Activated naive CD4-positive, alpha-beta T cell treated with anti-CD3 and anti-CD28 coated beads, Interleukin-2, amount 10 ng/mL, durations not matched to agents 7 days and 5 days (primary cell): ENCODE measurements around the gene FICD.
A peak's percentile ranks its signal among the peaks of the same experiment; 100 is the strongest.

Source experiments
- CTCF ChIA-PET: fragments of 350-600 bp; sonication (Branson Sonifier 250); formaldehyde crosslinking; loops from one replicate; lab custom pipeline; 2021; ENCODE audit warnings: antibody characterized with exemption; lab: Charles Lee
- DNase-seq: peaks from one replicate; pipeline ENCODE4 v3.0.0-alpha.2; 2020
- H3K27ac Mint-ChIP-seq: one replicate; pipeline ENCODE4 v1.8.0; 2021; ENCODE audit warnings: mild to moderate bottlenecking, moderate library complexity, mixed read lengths
- H3K27me3 Mint-ChIP-seq: one replicate; pipeline ENCODE4 v1.8.0; 2021; ENCODE audit warnings: mild to moderate bottlenecking, mixed read lengths
- H3K36me3 Mint-ChIP-seq: one replicate; pipeline ENCODE4 v1.8.0; 2021; ENCODE audit warnings: mixed read lengths
- H3K4me1 Mint-ChIP-seq: one replicate; pipeline ENCODE4 v1.8.0; 2021; ENCODE audit warnings: mixed read lengths
- H3K4me3 Mint-ChIP-seq: one replicate; pipeline ENCODE4 v1.8.0; 2021; ENCODE audit warnings: mild to moderate bottlenecking, moderate library complexity, mixed read lengths
- H3K9me3 Mint-ChIP-seq: one replicate; pipeline ENCODE4 v1.8.0; 2021; ENCODE audit warnings: mixed read lengths

The FICD gene

GRCh38 chr12:108560752-108561719 lies 46.0 kb downstream of the FICD start, which contains the start of gene SART3:
Gene SART3 (minus strand): TSS chr12:108561173. CDS start chr12:108561154, 19 bp downstream.
- H3K4me3 Mint-ChIP-seq, result peak within 1 kb of the TSS; percentile 98
- peak within 1 kb of the TSS; percentile 97 for H3K27ac Mint-ChIP-seq
- H3K36me3 Mint-ChIP-seq, result peaks cover 31% of the 10 kb centered on the region
- no peaks in the 10 kb centered on the region for H3K9me3 Mint-ChIP-seq
- DNase-seq, result peak; percentile 87
- CTCF ChIA-PET, result interaction anchor here (0.9 to 15.3 kb wide), 5 partner anchors 11 to 58 kb away, joined by 3 to 268 read pairs (median 3); no protein-coding TSS in a partner anchor
- no peaks in the 10 kb centered on the region for H3K27me3 Mint-ChIP-seq
- H3K4me1 Mint-ChIP-seq, result peaks cover 65% of the 10 kb centered on the region

DNA sequence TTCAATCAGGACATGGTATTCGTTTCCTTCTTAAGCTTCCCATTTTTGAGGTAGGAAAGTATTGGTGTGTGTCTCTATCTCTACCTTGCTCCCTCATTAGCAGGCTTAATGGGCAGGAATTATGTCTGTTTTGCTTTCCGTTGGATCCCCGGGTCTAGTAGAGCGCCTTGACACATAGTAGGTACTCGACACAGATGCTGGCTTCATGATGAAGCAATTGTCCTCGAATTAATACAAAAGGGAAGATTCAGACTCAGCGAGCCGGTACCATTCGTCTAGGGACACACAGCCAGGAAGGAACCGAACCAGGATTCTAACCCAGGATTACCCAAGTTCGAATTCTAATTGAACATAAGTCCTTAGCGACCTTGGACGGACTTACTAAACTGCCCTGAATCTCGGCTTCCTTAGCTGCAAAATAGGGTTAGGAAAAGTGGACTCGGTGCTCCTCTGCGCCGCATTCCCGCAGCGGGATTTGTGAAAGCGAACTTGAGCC lies 46.8 kb downstream of the FICD start:
- Mint-ChIP-seq H3K4me3 (peak overlapping the region; percentile 98), H3K27me3 (no peaks in the 10 kb centered on the region), H3K4me1 (peaks cover 64% of the 10 kb centered on the region), H3K9me3 (no peaks in the 10 kb centered on the region), H3K27ac (peak overlapping the region; percentile 97), H3K36me3 (peaks cover 33% of the 10 kb centered on the region)
- CTCF ChIA-PET, result interaction anchor here (0.7 to 15.3 kb wide), 7 partner anchors 9 to 389 kb away, joined by 3 to 268 read pairs (median 4); partner anchors contain the start of gene SELPLG
- no peak for DNase-seq

GRCh38 chr12:108562348-108563135 lies 47.5 kb downstream of the FICD start, which contains the start of gene ISCU:
Gene ISCU (plus strand): TSS chr12:108562596. CDS start chr12:108562623, 27 bp downstream.
- Mint-ChIP-seq H3K4me1 (peaks cover 66% of the 10 kb centered on the region), H3K4me3 (peak within 1 kb of the TSS; percentile 98), H3K36me3 (peaks cover 35% of the 10 kb centered on the region), H3K9me3 (no peaks in the 10 kb centered on the region), H3K27ac (peak within 1 kb of the TSS; percentile 97), H3K27me3 (no peaks in the 10 kb centered on the region)
- DNase-seq, result peak; percentile 99
- CTCF ChIA-PET, result interaction anchor here (0.7 to 15.3 kb wide), 8 partner anchors 8 to 388 kb away, joined by 3 to 268 read pairs (median 4); partner anchors contain the start of gene SELPLG

DNA sequence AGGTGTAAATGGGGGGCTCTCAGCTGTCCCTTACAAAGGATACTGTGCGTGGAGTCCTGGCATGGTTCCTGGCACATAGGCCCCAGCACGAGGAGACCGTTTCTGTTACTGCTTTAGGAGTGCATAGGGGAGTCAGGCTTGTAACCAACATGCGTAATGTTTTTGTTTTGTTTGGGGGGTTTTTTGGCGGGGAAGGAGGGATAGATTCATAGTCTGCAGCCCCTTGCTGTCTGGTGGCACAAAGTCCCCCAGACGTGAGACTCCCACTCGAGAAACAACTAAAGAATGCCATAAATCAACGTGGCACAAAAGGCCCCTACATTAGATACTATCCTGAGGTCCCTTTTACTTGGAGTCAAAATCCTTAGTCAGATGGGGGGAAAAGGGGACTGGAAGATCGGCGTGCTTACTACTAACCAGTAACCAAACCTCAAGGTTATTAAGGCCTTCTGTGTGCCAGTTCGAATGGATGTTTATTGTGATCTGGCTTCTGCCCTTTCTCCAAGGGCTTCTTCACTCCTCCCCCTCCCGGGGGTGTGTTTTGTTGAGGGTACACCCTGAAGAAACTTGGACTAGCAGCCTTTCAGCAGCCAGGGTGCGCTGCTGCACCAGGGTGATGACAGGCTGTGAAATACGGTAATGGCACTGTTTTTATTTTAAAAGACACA lies 48.2 kb downstream of the FICD start:
- Mint-ChIP-seq H3K4me1 (peaks cover 69% of the 10 kb centered on the region), H3K27me3 (no peaks in the 10 kb centered on the region), H3K4me3 (peak overlapping the region; percentile 98), H3K9me3 (no peaks in the 10 kb centered on the region), H3K27ac (peak overlapping the region; percentile 97), H3K36me3 (peaks cover 41% of the 10 kb centered on the region)
- CTCF ChIA-PET, result interaction anchor here (0.9 to 15.3 kb wide), 14 partner anchors 10 to 387 kb away, joined by 3 to 268 read pairs (median 5); partner anchors contain the start of gene SELPLG
- DNase-seq, result peak; percentile 92

- Mint-ChIP-seq H3K9me3 (no peaks in the 10 kb centered on the region), H3K4me1 (peaks cover 71% of the 10 kb centered on the region), H3K4me3 (peak overlapping the region; percentile 98), H3K27me3 (no peaks in the 10 kb centered on the region), H3K27ac (peak overlapping the region; percentile 97), H3K36me3 (peaks cover 44% of the 10 kb centered on the region)
- CTCF ChIA-PET, result interaction anchor here (0.9 to 15.3 kb wide), 11 partner anchors 9 to 387 kb away, joined by 3 to 268 read pairs (median 5); no protein-coding TSS in a partner anchor
- no peak for DNase-seq
These were observed 48.7 kb downstream of the FICD start for GRCh38 chr12:108563804-108564151.

DNA sequence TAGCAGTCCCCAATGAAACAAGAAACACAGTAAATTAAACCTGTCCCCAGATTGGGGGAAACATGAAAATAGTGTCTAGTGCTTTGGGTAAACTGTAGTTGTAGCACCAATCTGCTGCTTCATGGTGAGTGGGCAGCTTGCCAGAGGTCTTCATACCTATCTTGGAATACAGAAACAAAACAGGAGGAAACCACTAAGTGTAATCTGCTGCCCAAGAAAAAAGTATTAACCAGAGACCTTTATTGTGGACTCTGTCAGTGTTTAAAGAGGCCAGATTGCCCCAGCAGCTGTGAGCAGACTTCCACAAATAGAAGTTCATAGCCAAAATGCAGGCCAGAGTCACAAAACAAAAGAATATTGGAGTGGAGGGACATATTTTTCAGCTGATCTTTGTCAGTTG lies 49.6 kb downstream of the FICD start:
- H3K36me3 Mint-ChIP-seq, result peaks cover 49% of the 10 kb centered on the region
- CTCF ChIA-PET, result interaction anchor here (0.5 to 15.3 kb wide), 9 partner anchors 54 to 529 kb away, joined by 3 to 268 read pairs (median 5); partner anchors contain the start of gene ALKBH2
- H3K27me3 Mint-ChIP-seq, result no peaks in the 10 kb centered on the region
- H3K4me3 Mint-ChIP-seq, result no peak overlapping the region
- no peak for DNase-seq
- H3K27ac Mint-ChIP-seq, result peak overlapping the region; percentile 15
- no peaks in the 10 kb centered on the region for H3K9me3 Mint-ChIP-seq
- H3K4me1 Mint-ChIP-seq, result peaks cover 71% of the 10 kb centered on the region

DNA sequence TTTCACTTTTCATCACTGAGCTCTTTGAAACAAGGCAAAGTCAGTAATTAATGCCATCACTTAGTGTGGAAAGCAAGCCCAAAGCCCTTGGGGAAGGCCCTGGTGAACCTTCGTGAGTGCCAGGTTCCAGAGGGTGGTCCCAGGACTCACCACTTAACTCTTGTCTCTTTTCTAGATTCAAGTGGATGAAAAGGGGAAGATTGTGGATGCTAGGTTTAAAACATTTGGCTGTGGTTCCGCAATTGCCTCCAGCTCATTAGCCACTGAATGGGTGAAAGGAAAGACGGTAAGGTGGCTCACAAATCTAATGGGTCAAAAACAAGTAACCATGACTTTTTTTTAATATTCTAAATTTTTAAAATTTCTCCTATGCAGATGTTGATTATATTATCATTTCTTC lies 50.1 kb downstream of the FICD start:
- H3K27ac Mint-ChIP-seq, result no peak overlapping the region
- no peak overlapping the region for H3K4me3 Mint-ChIP-seq
- CTCF ChIA-PET, result interaction anchor here (1.0 to 15.3 kb wide), 6 partner anchors 54 to 529 kb away, joined by 3 to 268 read pairs (median 8); partner anchors contain the start of gene ALKBH2
- peaks cover 71% of the 10 kb centered on the region for H3K4me1 Mint-ChIP-seq
- H3K9me3 Mint-ChIP-seq, result no peaks in the 10 kb centered on the region
- DNase-seq, result no peak
- H3K27me3 Mint-ChIP-seq, result no peaks in the 10 kb centered on the region
- peaks cover 46% of the 10 kb centered on the region for H3K36me3 Mint-ChIP-seq

GRCh38 chr12:108565976-108566375 lies 50.9 kb downstream of the FICD start:
- peaks cover 75% of the 10 kb centered on the region for H3K4me1 Mint-ChIP-seq
- H3K4me3 Mint-ChIP-seq, result no peak overlapping the region
- peak; percentile 33 for DNase-seq
- H3K36me3 Mint-ChIP-seq, result peaks cover 51% of the 10 kb centered on the region
- CTCF ChIA-PET, result interaction anchor here (0.8 to 15.3 kb wide), 3 partner anchors 53 to 237 kb away, joined by 3 to 268 read pairs (median 17); no protein-coding TSS in a partner anchor
- H3K27me3 Mint-ChIP-seq, result no peaks in the 10 kb centered on the region
- peak overlapping the region; percentile 33 for H3K27ac Mint-ChIP-seq
- H3K9me3 Mint-ChIP-seq, result no peaks in the 10 kb centered on the region

DNA sequence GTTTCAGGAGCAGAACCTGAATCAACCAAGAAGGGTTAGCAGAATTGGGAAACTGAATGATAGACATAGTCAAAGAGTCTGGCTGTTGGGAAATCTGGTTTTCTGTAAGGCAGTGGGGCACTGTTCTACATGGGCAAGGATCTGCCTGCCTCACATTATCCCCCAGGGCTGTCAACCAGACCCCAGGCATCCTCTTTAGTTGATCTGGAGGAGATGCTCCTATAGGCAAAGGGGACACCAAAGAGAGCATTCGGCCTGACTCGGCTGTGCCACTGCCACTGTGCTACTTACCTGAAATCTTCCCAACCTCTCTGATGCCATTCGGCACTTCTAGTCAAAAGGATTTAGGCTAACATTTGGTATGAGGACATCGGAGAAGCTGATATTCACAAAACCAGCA lies 51.4 kb downstream of the FICD start:
- no peaks in the 10 kb centered on the region for H3K9me3 Mint-ChIP-seq
- no peak overlapping the region for H3K4me3 Mint-ChIP-seq
- CTCF ChIA-PET, result interaction anchor here (0.8 to 15.3 kb wide), 3 partner anchors 52 to 237 kb away, joined by 3 to 268 read pairs (median 17); no protein-coding TSS in a partner anchor
- peak overlapping the region; percentile 97 for H3K27ac Mint-ChIP-seq
- peaks cover 51% of the 10 kb centered on the region for H3K36me3 Mint-ChIP-seq
- DNase-seq, result no peak
- H3K27me3 Mint-ChIP-seq, result no peaks in the 10 kb centered on the region
- peaks cover 77% of the 10 kb centered on the region for H3K4me1 Mint-ChIP-seq

- H3K4me1 Mint-ChIP-seq, result peaks cover 77% of the 10 kb centered on the region
- DNase-seq, result no peak
- no peaks in the 10 kb centered on the region for H3K27me3 Mint-ChIP-seq
- CTCF ChIA-PET, result interaction anchor here (0.6 to 15.3 kb wide), 9 partner anchors 51 to 573 kb away, joined by 3 to 268 read pairs (median 4); no protein-coding TSS in a partner anchor
- peak overlapping the region; percentile 97 for H3K27ac Mint-ChIP-seq
- H3K9me3 Mint-ChIP-seq, result no peaks in the 10 kb centered on the region
- H3K36me3 Mint-ChIP-seq, result peaks cover 51% of the 10 kb centered on the region
- peak overlapping the region; percentile 43 for H3K4me3 Mint-ChIP-seq
These were observed 52.6 kb downstream of the FICD start for GRCh38 chr12:108567406-108568337.

DNA sequence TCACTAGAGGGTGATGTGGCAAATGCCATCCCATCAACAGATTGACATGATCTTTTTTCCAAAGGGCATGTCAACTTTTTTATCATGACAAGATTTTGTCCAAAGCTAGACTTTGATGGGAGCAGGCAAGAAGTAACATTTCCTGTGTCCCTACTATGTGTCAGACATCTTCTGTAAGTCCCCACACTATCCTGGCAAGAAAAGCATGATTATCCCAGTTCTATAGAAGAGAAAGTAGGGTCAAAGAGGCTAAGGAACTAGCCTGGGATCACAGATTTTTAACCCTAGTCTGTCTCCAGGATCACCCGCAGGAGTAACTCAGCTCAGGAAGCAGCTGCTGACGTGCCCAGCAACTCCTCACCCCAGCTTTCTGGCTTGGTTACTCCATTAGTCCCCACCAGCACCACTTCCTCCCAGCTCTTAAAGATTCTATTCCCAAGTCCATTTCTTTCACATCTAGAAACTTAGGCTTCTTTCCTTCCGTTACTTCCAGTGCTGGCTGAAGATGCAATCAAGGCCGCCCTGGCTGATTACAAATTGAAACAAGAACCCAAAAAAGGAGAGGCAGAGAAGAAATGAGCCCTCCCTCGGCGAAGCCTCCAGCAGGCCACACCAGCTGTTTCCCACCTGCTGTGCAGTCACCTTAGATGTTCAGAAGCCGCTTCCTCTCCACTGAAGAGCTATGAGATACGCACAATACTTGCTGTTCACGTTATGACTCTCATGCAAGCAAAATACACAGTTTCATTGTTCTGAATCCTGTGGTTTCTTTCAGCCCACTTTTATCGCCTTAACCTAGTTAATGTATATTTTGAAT lies 53.5 kb downstream of the FICD start:
- H3K36me3 Mint-ChIP-seq, result peaks cover 51% of the 10 kb centered on the region
- peaks cover 76% of the 10 kb centered on the region for H3K4me1 Mint-ChIP-seq
- H3K27me3 Mint-ChIP-seq, result no peaks in the 10 kb centered on the region
- H3K4me3 Mint-ChIP-seq, result peak overlapping the region; percentile 43
- H3K9me3 Mint-ChIP-seq, result no peaks in the 10 kb centered on the region
- CTCF ChIA-PET, result interaction anchor here (0.6 to 15.3 kb wide), 11 partner anchors 36 to 382 kb away, joined by 3 to 268 read pairs (median 4); no protein-coding TSS in a partner anchor
- peak overlapping the region; percentile 97 for H3K27ac Mint-ChIP-seq
- DNase-seq, result peak; percentile 88
